ENCODE data around the gene PNPLA5.

DNA sequence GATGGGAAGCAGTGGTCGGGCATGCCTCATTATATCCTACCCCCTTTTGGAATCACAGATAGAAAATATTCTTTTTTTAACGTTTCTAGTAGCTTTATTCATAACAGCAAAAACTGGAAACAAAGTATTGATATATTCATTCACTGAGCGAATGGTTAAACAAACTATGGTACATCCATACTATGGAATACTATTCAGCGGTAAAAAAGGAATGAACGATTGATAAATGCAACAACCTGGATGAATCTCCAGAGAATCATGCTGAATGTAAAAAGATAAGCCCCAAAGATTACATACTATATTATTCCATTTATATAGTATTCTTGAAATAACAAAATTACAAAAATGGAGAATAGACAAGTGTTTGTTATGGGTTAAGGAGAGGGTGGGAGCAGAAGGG is 22.0 kb downstream of the PNPLA5 start:
- TF ChIP-seq CTCF (conservative IDR thresholded peaks at IDR 0.05) (no peak), EZH2 (IDR thresholded peaks at IDR 0.05; ENCODE audit: low read depth) (no peak)
